Suppressor macrophage treated with lipopolysaccharide for 1 hour (primary cell): ENCODE measurements around the gene OR10W1.

Source experiments
- DNase-seq, 3 donors: peaks; one replicate each; pipeline ENCODE4 v3.0.0-alpha.2; 2020 to 2022

OR10W1 gene

GRCh38 chr11:58268142-58268541, at the start of gene OR10W1:
OR10W1 (minus strand) TSS chr11:58268260; CDS start chr11:58267858, 402 bp downstream.
- no peak for DNase-seq

GRCh38 chr11:58316142-58316541, 48.1 kb upstream of the OR10W1 start:
- DNase-seq, result peak in 1 of 3 donors; percentile 3

- no peak for DNase-seq
These were observed 33.5 kb upstream of the OR10W1 start for GRCh38 chr11:58301576-58301975.

GRCh38 chr11:58292017-58292416, 24.0 kb upstream of the OR10W1 start:
- no peak for DNase-seq

GRCh38 chr11:58289266-58289665, 21.2 kb upstream of the OR10W1 start:
- no peak for DNase-seq

- DNase-seq, result peak; percentile 9 to 22 (median 17)
These were observed 18.2 kb upstream of the OR10W1 start for GRCh38 chr11:58286249-58286648.

GRCh38 chr11:58285483-58286040, 17.5 kb upstream of the OR10W1 start:
- DNase-seq, result no peak

GRCh38 chr11:58276151-58276550, 8.1 kb upstream of the OR10W1 start:
- DNase-seq, result no peak

GRCh38 chr11:58275002-58275401, 6.9 kb upstream of the OR10W1 start:
- DNase-seq, result no peak

- DNase-seq, result no peak
These were observed 8.1 kb downstream of the OR10W1 start for GRCh38 chr11:58259983-58260382.

GRCh38 chr11:58254936-58255335, 13.1 kb downstream of the OR10W1 start:
- DNase-seq, result no peak

- DNase-seq, result no peak
These were observed 24.1 kb downstream of the OR10W1 start for GRCh38 chr11:58243954-58244353.

- no peak for DNase-seq
These were observed 40.0 kb downstream of the OR10W1 start for GRCh38 chr11:58227956-58228615.

GRCh38 chr11:58222721-58223120, 45.3 kb downstream of the OR10W1 start:
- DNase-seq, result no peak
